GM12892 (cell line): ENCODE data around the gene TMEM17.

Experiments
- POLR2AphosphoS5 ChIP-seq: IDR thresholded peaks from 2 replicates; pipeline ENCODE4 v1.6.1; 2011; ENCODE audit warnings: low read depth, low read length, control low read depth
- TAF1 ChIP-seq: IDR thresholded peaks from 2 replicates; pipeline ENCODE4 v1.6.1; 2011; ENCODE audit warnings: low read depth, mild to moderate bottlenecking, control low read depth, low read length, borderline replicate concordance

DNA sequence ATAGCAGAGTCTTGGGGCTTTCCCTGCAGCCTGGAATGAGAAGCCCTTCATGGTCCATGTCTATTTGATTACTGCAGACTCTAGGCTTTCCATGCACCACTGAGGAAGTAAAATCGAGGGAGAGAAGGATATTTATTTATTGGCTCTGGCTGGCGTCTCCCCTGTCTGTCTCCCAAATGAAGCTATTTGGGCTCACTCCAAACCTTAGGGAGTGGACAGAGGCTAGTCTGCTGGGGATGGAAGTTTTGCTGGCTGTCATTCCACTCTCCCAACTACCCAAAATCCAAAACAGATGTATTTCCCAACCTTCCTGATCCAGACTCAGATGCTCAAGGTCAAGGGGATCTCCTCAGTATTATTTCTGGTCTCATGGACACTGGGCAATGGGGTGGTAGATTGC, 33.7 kb downstream of the TMEM17 start:
- no peak for TF ChIP-seq POLR2AphosphoS5
- TF ChIP-seq TAF1 = no peak
